GM21447 (cell line): ENCODE measurements around the gene TPRG1L.
A peak's percentile ranks its signal among the peaks of the same experiment; 100 is the strongest.
"Not testable (repeated sequence)": the region's sequence is repeated elsewhere in the genome, so short reads cannot be mapped to it uniquely, and the experiment has no call there.

Experiments used
- ATAC-seq: cut with Tn5 transposase; IDR thresholded peaks from one replicate; pipeline ENCODE4 v1.9.1; 2021; ENCODE audit not compliant: unreplicated experiment

The TPRG1L gene

DNA sequence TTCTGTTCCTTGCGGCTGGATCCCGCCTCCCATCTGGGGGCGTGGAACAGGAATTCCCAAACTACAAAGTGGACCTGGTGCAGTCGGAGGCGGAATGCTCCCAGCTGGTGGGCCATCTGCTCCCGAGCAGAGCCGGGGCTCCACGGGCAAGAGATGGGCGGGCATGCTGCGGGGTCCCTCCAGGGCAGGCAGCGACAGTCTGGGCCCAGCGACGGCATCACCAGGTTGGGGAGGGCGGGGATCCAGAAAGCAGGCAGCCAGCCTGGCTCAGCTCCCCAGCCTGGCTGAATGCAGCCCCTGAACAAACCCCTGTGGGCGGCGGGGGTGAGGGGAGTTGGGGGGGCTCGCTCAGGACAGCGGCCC, 17.1 kb upstream of the TPRG1L start:
- ATAC-seq, result no peak

GRCh38 chr1:3608154-3608553, 16.7 kb upstream of the TPRG1L start:
- ATAC-seq, result no peak

DNA sequence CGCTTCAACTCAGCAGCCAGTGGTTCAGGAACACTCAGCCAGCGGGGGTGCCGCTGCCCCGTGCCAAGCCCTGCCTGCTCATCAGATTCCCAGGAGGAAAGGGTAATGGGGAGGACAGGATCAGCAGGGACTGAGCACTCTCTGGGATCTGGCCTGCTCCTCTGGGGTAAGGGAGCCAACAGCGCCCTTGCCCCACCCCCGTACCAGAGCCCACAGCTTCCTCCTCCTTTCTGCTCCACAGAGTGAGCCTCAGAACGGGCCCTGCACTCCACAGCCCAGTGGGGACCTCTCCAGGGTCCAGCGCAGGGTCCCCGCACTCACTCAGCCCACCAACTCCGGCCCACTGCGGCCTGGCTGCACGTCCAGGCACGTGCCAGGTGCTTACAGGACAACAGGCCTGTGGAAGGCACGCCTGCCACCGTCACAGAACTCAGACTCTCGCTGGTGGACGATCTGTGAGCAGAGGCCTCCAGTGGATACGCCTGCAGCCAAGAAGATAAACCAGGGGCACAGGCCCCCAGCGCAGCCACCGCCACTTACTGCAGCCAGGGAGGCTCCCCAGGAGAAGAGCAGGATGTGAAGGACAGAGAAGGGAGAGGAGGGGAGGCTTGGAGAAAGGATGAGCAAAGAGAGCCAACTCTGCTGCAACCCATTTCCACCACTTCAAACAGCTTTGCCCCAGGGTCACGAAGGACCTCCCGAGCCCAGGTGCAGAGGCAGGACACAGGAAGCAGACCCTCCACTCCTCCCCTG, 15.6 kb upstream of the TPRG1L start:
- ATAC-seq, result no peak

DNA sequence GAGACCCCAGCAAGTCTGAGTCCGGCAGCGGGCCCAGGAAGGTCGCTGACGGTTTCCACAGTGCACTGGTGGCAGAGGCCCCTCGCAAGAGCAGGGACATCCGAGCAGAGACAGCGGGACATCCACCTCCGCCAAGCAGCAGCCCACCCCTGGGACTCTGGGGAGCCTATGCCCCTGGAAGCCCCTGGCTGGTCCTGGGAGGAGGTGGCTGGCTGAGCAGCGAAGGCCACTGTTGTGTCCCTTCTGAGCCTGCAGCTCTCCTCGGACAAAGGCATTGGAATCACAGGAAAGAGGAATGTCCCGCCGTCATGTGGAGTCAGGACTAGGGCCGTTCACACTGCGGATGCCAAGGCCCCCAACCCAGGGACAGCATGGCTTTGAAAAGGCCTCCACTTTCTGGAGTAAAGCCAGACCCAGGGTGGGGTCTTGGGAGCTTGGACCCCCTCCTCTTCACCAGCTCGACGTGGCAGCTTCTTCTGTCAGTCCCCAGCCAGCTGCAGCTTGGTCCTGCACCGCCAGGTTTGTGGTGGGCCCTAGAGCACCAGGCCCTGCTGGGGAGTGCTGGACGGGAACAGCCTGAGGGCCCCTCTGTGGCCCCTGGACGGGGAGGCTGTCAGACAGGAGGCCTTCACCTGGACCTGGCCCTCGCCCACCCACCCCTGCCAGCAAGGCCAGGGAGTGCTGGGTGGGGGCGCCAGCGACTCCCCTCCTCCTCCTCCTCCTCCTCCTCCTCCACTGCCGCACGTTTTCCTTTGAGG, 14.9 kb upstream of the TPRG1L start:
- no peak for ATAC-seq

GRCh38 chr1:3610527-3611169, 14.2 kb upstream of the TPRG1L start:
- ATAC-seq, result no peak

DNA sequence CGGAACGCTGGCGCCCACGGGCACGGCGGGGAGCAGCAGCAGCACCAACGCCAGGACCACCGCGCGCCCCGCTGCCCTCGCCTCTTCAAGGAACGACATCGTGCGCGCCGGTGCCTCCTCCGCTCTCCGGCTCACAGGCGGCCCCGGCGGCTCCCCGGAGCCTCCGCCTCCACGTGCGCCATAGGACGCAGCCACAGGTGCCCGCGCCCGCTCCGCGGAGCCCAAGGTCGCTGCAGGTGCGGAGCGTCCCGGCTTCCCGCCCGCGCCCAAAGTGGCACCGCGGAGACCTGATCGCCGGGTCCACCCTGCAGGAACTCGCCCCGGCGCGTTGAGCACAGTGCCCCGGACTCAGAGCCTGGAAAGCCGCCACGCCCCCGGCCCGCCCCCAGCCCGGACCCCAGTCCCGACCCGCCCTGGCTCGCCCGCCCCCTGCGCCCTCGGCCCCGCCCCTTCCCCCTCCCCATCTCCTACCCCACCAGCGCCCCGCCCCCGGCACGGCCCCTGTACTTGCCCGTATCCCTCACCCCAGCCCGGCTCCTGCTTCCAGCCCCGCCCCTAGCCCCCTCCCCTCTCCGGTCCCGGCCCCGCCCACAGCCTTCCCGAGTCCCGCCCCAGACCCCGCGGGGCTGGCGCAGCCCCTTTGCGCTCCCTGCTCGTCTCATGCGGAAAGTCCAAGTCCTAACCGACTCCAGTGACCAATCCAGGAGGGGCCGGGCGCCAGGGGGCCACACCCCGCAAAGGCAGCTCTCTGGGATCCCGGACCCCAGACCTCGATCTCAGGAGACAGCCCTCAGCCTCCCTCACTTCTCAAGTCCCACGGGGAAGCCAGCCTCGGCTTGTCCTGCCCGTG, 13.4 kb upstream of the TPRG1L start, which contains the start of gene MEGF6:
MEGF6 (minus strand) TSS at position 339 of the 850 bp plus-strand sequence; CDS start at position 99, 240 bp downstream.
- ATAC-seq, result no peak

DNA sequence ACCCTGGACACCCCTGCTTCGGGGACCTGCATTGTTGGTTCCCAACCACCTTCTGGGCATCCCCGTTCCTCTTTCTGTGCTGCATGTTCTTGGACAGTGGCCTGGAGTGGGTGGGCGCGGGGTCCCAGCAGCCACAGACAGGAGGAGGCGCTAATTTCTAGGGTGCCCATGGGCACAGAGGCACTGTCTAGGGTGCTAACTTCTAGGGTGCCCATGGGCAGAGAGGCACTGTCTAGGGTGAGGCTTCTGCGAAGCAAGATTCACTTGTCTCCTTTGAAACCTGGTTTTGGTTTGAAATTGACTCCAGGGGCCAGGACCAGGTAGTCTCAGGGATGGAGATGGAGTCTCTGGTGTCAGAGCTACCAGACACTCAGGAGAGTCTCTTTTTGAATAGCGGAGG, 12.7 kb upstream of the TPRG1L start:
- no peak for ATAC-seq

- no peak for ATAC-seq
Observed at GRCh38 chr1:3614755-3615742, 9.8 kb upstream of the TPRG1L start.

DNA sequence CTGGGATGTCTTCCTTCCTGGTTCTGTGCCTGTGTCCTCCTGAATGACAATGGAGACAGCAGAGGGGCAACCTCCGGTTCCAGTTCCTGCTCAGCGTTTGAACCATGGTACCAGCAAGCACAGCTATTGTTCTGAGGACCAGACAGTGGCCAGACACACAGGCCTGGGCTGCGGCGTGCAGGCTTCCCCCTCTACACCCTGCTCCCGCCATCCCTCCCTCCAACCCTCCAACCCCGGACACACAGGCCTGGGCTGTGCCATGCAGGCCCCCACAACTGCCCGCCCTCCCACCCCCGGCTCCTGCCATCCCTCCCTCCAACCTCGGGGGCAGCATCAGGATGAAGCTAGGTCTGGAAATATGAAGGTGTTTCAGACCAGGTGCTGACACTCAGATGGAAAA, 8.0 kb upstream of the TPRG1L start:
- ATAC-seq, result no peak

- no peak for ATAC-seq
Observed at GRCh38 chr1:3617806-3618345, 6.9 kb upstream of the TPRG1L start.

GRCh38 chr1:3618531-3618880, 6.3 kb upstream of the TPRG1L start:
- ATAC-seq, result no peak

- ATAC-seq, result no peak
Observed at GRCh38 chr1:3618881-3619671, 5.7 kb upstream of the TPRG1L start.

DNA sequence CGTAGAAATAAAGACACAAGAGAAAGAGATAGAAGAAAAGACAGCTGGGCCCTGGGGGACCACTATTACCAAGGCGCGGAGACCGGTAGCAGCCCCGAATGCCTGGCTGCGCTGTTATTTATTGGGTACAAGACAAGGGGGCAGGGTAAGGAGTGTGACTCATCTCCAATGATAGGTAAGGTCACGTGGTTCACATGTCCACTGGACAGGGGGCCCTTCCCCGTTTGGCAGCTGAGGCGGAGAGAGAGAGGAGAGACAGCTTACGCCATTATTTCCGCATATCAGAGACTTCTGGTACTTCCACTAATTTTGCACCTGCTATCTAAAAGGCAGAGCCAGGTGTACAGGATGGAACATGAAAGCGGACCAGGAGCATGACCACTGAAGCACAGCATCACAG, 4.1 kb upstream of the TPRG1L start:
- ATAC-seq, result no peak

DNA sequence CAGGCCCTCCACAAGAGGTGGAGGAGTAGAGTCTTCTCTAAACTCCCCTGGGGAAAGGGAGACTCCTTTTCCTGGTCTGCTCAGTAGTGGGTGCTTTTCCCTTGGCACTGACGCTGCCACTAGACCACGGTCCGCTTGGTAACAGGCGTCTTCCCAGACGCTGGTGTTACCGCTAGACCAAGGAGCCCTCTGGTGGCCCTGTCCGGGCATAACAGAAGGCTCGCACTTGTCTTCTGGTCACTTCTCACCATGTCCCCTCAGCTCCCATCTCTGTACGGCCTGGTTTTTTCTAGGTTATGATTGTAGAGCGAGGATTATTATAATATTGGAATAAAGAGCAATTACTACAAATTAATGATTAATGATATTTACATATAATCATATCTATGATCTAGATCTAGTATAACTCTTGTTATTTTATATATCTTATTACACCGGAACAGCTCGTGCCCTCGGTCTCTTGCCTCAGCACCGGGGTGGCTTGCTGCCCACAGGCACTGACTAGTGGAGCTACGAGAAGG, 3.6 kb upstream of the TPRG1L start:
- ATAC-seq, result not testable (repeated sequence)

GRCh38 chr1:3622102-3622501, 2.7 kb upstream of the TPRG1L start:
- ATAC-seq, result not testable (repeated sequence)

DNA sequence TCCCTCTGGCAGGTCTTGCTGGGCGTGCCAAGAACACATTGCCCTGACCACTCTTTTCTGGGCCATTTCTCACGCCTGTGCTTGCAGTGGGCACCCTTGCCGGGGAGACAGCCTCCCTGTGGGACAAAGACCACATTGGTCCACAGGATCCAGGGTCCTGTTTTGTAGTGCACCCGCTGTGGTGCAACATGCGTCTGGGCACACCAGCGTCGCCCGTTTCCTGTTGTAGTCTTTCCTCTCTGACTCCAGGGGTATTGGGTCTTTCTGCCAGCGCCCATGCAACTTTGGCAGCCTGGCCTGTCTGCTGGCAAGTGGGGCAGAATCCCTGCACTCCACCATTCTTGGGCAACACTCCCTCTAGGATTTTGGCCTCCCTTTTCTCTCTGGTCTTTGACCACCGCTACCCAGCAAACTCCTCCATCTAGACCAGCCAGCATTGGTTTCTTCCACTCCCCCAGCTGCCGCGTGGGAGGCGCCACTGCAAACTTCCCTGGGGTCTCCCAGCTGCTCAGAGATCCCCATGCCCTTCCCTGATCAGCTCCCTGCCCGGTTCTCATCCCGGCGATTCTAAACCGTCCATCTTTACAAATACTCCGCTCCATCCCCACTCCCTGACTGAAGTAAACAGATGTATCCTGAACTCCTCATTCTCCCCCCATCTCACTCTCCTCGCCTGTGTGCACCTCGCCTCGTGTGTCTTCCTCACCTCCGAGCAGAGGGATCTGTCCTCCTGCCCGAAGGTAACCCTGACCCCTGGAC, 1.2 kb upstream of the TPRG1L start:
- no peak for ATAC-seq

- peak; percentile 9 for ATAC-seq
Observed at GRCh38 chr1:3625151-3625907, 514 bp downstream of the TPRG1L start.
